HepG2 (cell line): ENCODE data around the gene ZBED1.

Source experiments
- ARID3A ChIP-seq: IDR thresholded peaks from 2 replicates; pipeline ENCODE4 v1.6.1; 2012; ENCODE audit warnings: low read depth, low read length, improper control_type of control experiment
- CTCF ChIP-seq: sonication (generic); formaldehyde crosslinking; IDR thresholded peaks from 2 replicates; pipeline ENCODE4 v1.5.0; 2020; ENCODE audit warnings: mild to moderate bottlenecking, missing genetic modification reagents, moderate library complexity
- DPF2 ChIP-seq: sonication (generic); formaldehyde crosslinking; IDR thresholded peaks from 2 replicates; pipeline ENCODE4 v1.4.0; 2020; ENCODE audit warnings: mild to moderate bottlenecking, low read depth, missing genetic modification reagents, borderline replicate concordance
- JUNB ChIP-seq: sonication (generic); formaldehyde crosslinking; IDR thresholded peaks from 2 replicates; pipeline ENCODE4 v1.8.0; 2022; ENCODE audit warnings: missing genetic modification reagents, mild to moderate bottlenecking, borderline replicate concordance
- MXD1 ChIP-seq: sonication (generic); formaldehyde crosslinking; IDR thresholded peaks from 2 replicates; pipeline ENCODE4 v1.4.0; 2020; ENCODE audit warnings: mild to moderate bottlenecking, missing genetic modification reagents
- PHF8 ChIP-seq: sonication (generic); formaldehyde crosslinking; IDR thresholded peaks from 2 replicates; pipeline ENCODE4 v1.5.0; 2020; ENCODE audit warnings: missing genetic modification reagents
- REXO4 ChIP-seq: sonication (generic); formaldehyde crosslinking; IDR thresholded peaks from 2 replicates; pipeline ENCODE4 v1.8.0; 2022; ENCODE audit warnings: missing genetic modification reagents, mild to moderate bottlenecking, borderline replicate concordance
- SIN3A ChIP-seq: IDR thresholded peaks from 2 replicates; pipeline ENCODE4 v1.6.1; 2011; ENCODE audit warnings: low read depth, mild to moderate bottlenecking, control low read depth, low read length, borderline replicate concordance
- SUZ12 ChIP-seq: fragments of 150-350 bp; IDR thresholded peaks from 2 replicates; pipeline ENCODE4 v1.6.1; 2014; ENCODE audit warnings: low read depth, low read length
- TAF1 ChIP-seq: sonication (generic); formaldehyde crosslinking; IDR thresholded peaks from 2 replicates; pipeline ENCODE4 v1.4.0; 2020; ENCODE audit warnings: missing genetic modification reagents
- TFE3 ChIP-seq: IDR thresholded peaks from 2 replicates; pipeline ENCODE4 v1.6.1; 2016
- ZFP91 ChIP-seq: sonication (generic); formaldehyde crosslinking; IDR thresholded peaks from 2 replicates; pipeline ENCODE4 v1.9.0; 2022; ENCODE audit warnings: missing genetic modification reagents, mild to moderate bottlenecking, borderline replicate concordance
- ZNF724P ChIP-seq: sonication (generic); formaldehyde crosslinking; IDR thresholded peaks from 2 replicates; pipeline ENCODE4 v1.8.0; 2022; ENCODE audit warnings: missing genetic modification reagents, borderline replicate concordance
- ZXDC ChIP-seq: sonication (generic); formaldehyde crosslinking; IDR thresholded peaks from 2 replicates; pipeline ENCODE4 v1.5.0; 2020; ENCODE audit warnings: mild to moderate bottlenecking, missing genetic modification reagents

GRCh38 chrX:2504706-2505332 is 4.0 kb upstream of the ZBED1 start:
- TF ChIP-seq SUZ12 (no peak), TAF1 (CRISPR knock-in tag) (no peak), MXD1 (CRISPR knock-in tag) (no peak), ARID3A (no peak), ZXDC (CRISPR knock-in tag) (no peak), ZNF724P (CRISPR knock-in tag) (no peak), DPF2 (CRISPR knock-in tag) (no peak), CTCF (CRISPR knock-in tag) (no peak), ZFP91 (no peak), REXO4 (CRISPR knock-in tag) (no peak), TFE3 (CRISPR knock-in tag) (no peak), SIN3A (no peak), PHF8 (CRISPR knock-in tag) (no peak), JUNB (CRISPR knock-in tag) (no peak)
